IMR-90 (cell line): Measurements from ENCODE around the gene CRYBG3. TPM values are rescaled to one million over a fixed set of nuclear protein-coding genes. Genes with fewer than 3 reads are reported as not detected.

Experiments used
- ATAC-seq: fragments of 200-7000 bp; cut with Tn5 transposase; 2 replicates; pipeline ENCODE4 v1.9.1; 2020; ENCODE audit warnings: low read depth, mild to moderate bottlenecking, moderate library complexity
- BruUV-seq: library from RNA; stranded (reverse); fragments of 400-500 nt; replicated peaks from 2 replicates; lab custom pipeline; 2021; lab: Mats Ljungman, UMichigan
- CTCF ChIA-PET: fragments of 300-600 bp; formaldehyde crosslinking; extraction: SDS; loops from one replicate; lab custom pipeline; 2021; ENCODE audit warnings: antibody characterized with exemption; lab: Yijun Ruan, JAX
- POLR2A ChIA-PET: fragments of 300-600 bp; sonication (Branson Sonifier 250); formaldehyde crosslinking; loops from one replicate; lab custom pipeline; 2022; ENCODE audit warnings: antibody characterized with exemption; ENCODE audit not compliant: unreplicated experiment; lab: Charles Lee
- DNase-seq: peaks from one replicate; pipeline ENCODE4 v3.0.0; 2013
- H2AFZ ChIP-seq: replicated peaks from 2 replicates; pipeline ENCODE3; 2013; ENCODE audit warnings: low read length, mild to moderate bottlenecking; ENCODE audit not compliant: poor library complexity
- H2AK5ac ChIP-seq: 2 replicates; pipeline ENCODE4 v1.6.1; 2013; ENCODE audit warnings: low read depth, low read length, inconsistent platforms
- H2AK9ac ChIP-seq: replicated peaks from 2 replicates; pipeline ENCODE3; 2013; ENCODE audit warnings: mild to moderate bottlenecking, low read depth, low read length, moderate library complexity; ENCODE audit not compliant: poor library complexity
- H2BK120ac ChIP-seq: 2 replicates; pipeline ENCODE4 v1.6.1; 2013; ENCODE audit warnings: low read depth, low read length, inconsistent platforms
- H2BK15ac ChIP-seq: 3 replicates; pipeline ENCODE4 v1.6.1; 2013; ENCODE audit warnings: low read depth, low read length, inconsistent platforms
- H2BK20ac ChIP-seq: 2 replicates; pipeline ENCODE4 v1.6.1; 2013; ENCODE audit warnings: low read depth, mild to moderate bottlenecking, inconsistent platforms, low read length, moderate library complexity
- H2BK5ac ChIP-seq: 2 replicates; pipeline ENCODE4 v1.6.1; 2013; ENCODE audit warnings: mild to moderate bottlenecking, low read depth, low read length, inconsistent platforms; ENCODE audit not compliant: poor library complexity, severe bottlenecking
- H3K14ac ChIP-seq: replicated peaks from 2 replicates; pipeline ENCODE4 v1.6.1; 2013; ENCODE audit warnings: low read depth, low read length, inconsistent platforms
- H3K18ac ChIP-seq: 2 replicates; pipeline ENCODE4 v1.6.1; 2013; ENCODE audit warnings: low read depth, low read length, control low read depth
- H3K23ac ChIP-seq: 2 replicates; pipeline ENCODE4 v1.6.1; 2013; ENCODE audit warnings: low read depth, low read length, inconsistent platforms
- H3K27ac ChIP-seq: 2 replicates; pipeline ENCODE4 v1.5.1; 2013; ENCODE audit warnings: mild to moderate bottlenecking, control low read depth, low read length; ENCODE audit not compliant: insufficient read depth
- H3K27me3 ChIP-seq: 2 replicates; pipeline ENCODE4 v1.6.1; 2013; ENCODE audit warnings: low read length; ENCODE audit not compliant: control insufficient read depth, insufficient read depth
- H3K36me3 ChIP-seq: 2 replicates; pipeline ENCODE4 v1.6.1; 2013; ENCODE audit warnings: low read length, mixed read lengths; ENCODE audit not compliant: control insufficient read depth, insufficient read depth
- H3K4ac ChIP-seq: 2 replicates; pipeline ENCODE4 v1.6.1; 2013; ENCODE audit warnings: low read depth, low read length, inconsistent platforms
- H3K4me1 ChIP-seq: 2 replicates; pipeline ENCODE4 v1.6.1; 2013; ENCODE audit warnings: low read length, mixed read lengths; ENCODE audit not compliant: control insufficient read depth, insufficient read depth
- H3K4me2 ChIP-seq: 2 replicates; pipeline ENCODE4 v1.6.1; 2013; ENCODE audit warnings: low read depth, mild to moderate bottlenecking, control low read depth, low read length, moderate library complexity
- H3K4me3 ChIP-seq: 2 replicates; pipeline ENCODE4 v1.5.1; 2013; ENCODE audit warnings: low read depth, mild to moderate bottlenecking, control low read depth, low read length, moderate library complexity; ENCODE audit not compliant: insufficient read depth
- H3K56ac ChIP-seq: 2 replicates; pipeline ENCODE4 v1.6.1; 2013; ENCODE audit warnings: low read length, inconsistent platforms; ENCODE audit not compliant: insufficient read depth; ENCODE audit errors: extremely low read depth
- H3K79me1 ChIP-seq, 2 experiments: 2 replicates each; pipeline ENCODE4 v1.6.1; 2013; ENCODE audit warnings: low read length in 2 of 2, inconsistent platforms in 1 of 2, low read depth in 1 of 2
- H3K9ac ChIP-seq: 2 replicates; pipeline ENCODE4 v1.6.1; 2013; ENCODE audit warnings: low read depth, low read length, control low read depth
- H3K9me1 ChIP-seq: 2 replicates; pipeline ENCODE4 v1.6.1; 2013; ENCODE audit warnings: low read length, inconsistent platforms; ENCODE audit not compliant: insufficient read depth
- H3K9me3 ChIP-seq: 2 replicates; pipeline ENCODE4 v1.6.1; 2013; ENCODE audit warnings: low read length; ENCODE audit not compliant: control insufficient read depth, insufficient read depth
- H4K20me1 ChIP-seq: 2 replicates; pipeline ENCODE4 v1.6.1; 2013; ENCODE audit warnings: low read length, inconsistent platforms; ENCODE audit not compliant: insufficient read depth
- H4K5ac ChIP-seq: 2 replicates; pipeline ENCODE4 v1.6.1; 2013; ENCODE audit warnings: mild to moderate bottlenecking, low read depth, low read length, control low read depth
- H4K8ac ChIP-seq, 2 experiments: 2 replicates each; pipeline ENCODE4 v1.6.1; 2013; ENCODE audit warnings: low read depth in 2 of 2, low read length in 2 of 2, control low read depth in 1 of 2, inconsistent platforms in 1 of 2
- H4K91ac ChIP-seq: 2 replicates; pipeline ENCODE4 v1.6.1; 2013; ENCODE audit warnings: low read depth, low read length, inconsistent platforms; ENCODE audit not compliant: insufficient read depth
- CTCF ChIP-seq: conservative IDR thresholded peaks from 2 replicates; pipeline ENCODE4 v1.5.1; 2012; ENCODE audit warnings: mild to moderate bottlenecking, low read depth, low read length, improper control_type of control experiment
- MAZ ChIP-seq: IDR thresholded peaks from 2 replicates; pipeline ENCODE4 v1.6.1; 2012; ENCODE audit warnings: low read depth, mild to moderate bottlenecking, low read length, improper control_type of control experiment, moderate library complexity, borderline replicate concordance
- NFE2L2 ChIP-seq: fragments of 150-350 bp; IDR thresholded peaks from 2 replicates; pipeline ENCODE4 v1.6.1; 2016; ENCODE audit warnings: low read depth, mild to moderate bottlenecking, low read length
- RAD21 ChIP-seq: IDR thresholded peaks from 2 replicates; pipeline ENCODE4 v1.6.1; 2012; ENCODE audit warnings: low read length, improper control_type of control experiment
- RCOR1 ChIP-seq: IDR thresholded peaks from 2 replicates; pipeline ENCODE4 v1.6.1; 2012; ENCODE audit warnings: mild to moderate bottlenecking, low read length, improper control_type of control experiment; ENCODE audit not compliant: insufficient replicate concordance
- SMC3 ChIP-seq: fragments of 150-350 bp; IDR thresholded peaks from 2 replicates; pipeline ENCODE4 v1.6.1; 2016; ENCODE audit warnings: low read depth, mild to moderate bottlenecking, antibody characterized with exemption, low read length, moderate library complexity
- USF2 ChIP-seq: fragments of 150-350 bp; IDR thresholded peaks from 2 replicates; pipeline ENCODE4 v1.6.1; 2017; ENCODE audit warnings: mild to moderate bottlenecking, antibody characterized with exemption, low read length, low read depth
- WGBS, 2 experiments: methylation state at CpG; one replicate each; pipeline versions ENCODE4 v1.1.5 to v1.1.7; 2013; ENCODE audit warnings: missing lambda C conversion rate in 2 of 2; ENCODE audit not compliant: insufficient read length in 1 of 2; ENCODE audit errors: extremely low coverage in 2 of 2; 5-methylcytosine and 5-hydroxymethylcytosine counted together
- dilution Hi-C: fragments of 300-500 bp; cut with HindIII; formaldehyde crosslinking; loops from one replicate; pipeline ENCODE4 v1.14.3; 2018; ENCODE audit warnings: low sequenced_read_pairs; ENCODE audit not compliant: unreplicated experiment
- in situ Hi-C: fragments of 300-500 bp; cut with MboI; formaldehyde crosslinking; loops from 3 replicates; pipeline ENCODE4 v1.14.3; 2019; ENCODE audit warnings: low sequenced_read_pairs, inconsistent platforms, mixed read lengths
- intact Hi-C: fragments of 100-400 bp; cut with micrococcal nuclease; formaldehyde crosslinking; loops from 2 replicates; pipeline ENCODE4 v1.10.0; 2022
- polyA plus RNA-seq, 3 experiments: library from polyadenylated mRNA; depleted of rRNA; stranded (reverse); fragments of >200 nt; gene quantifications; 2 replicates each; pipeline ENCODE4 v1.2.3, GENCODE V29; 2012; ENCODE audit warnings: low replicate concordance in 1 of 3
- total RNA-seq: library from RNA; depleted of rRNA; stranded (reverse); fragments of >200 nt; gene quantifications from 2 replicates; pipeline ENCODE4 v1.2.3, GENCODE V29; 2012

CRYBG3 gene
- total and polyA plus RNA-seq, 2 of the 4 experiments (the other 2 are of a cell fraction), result 4.9 to 26.2 TPM

GRCh38 chr3:97959872-97960271, 138.1 kb downstream of the CRYBG3 start:
- no peak overlapping the region for H2BK15ac ChIP-seq

More at GRCh38 chr3:97959872-97960271, 138.1 kb downstream of the CRYBG3 start:
- CTCF ChIA-PET, result no interaction called here
- DNase-seq (no peak), ATAC-seq (no peak)
- Histone ChIP-seq H3K18ac (no peak overlapping the region), H3K56ac (no peak overlapping the region), H4K20me1 (no peaks in the 10 kb centered on the region), H3K27ac (no peak overlapping the region), H2BK120ac (no peak overlapping the region), H4K8ac (no peak overlapping the region), H3K36me3 (peaks cover 9% of the 10 kb centered on the region), H2AFZ (no peak overlapping the region), H3K79me1 (peaks cover 2 to 17% of the 10 kb centered on the region in 2 experiments; a peak in 2 of 4 replicates), H3K4me3 (no peak overlapping the region), H3K27me3 (no peaks in the 10 kb centered on the region), H4K91ac (no peak overlapping the region), H4K5ac (no peak overlapping the region), H3K9me1 (peaks cover 9% of the 10 kb centered on the region; the same call in 1 of the 2 replicates), H3K4me1 (peaks cover 9% of the 10 kb centered on the region), H2BK5ac (no peak overlapping the region), H2BK20ac (no peak overlapping the region), H2AK9ac (no peak overlapping the region), H2AK5ac (no peak overlapping the region; the same call in 1 of the 2 replicates), H3K9ac (no peak overlapping the region), H3K4me2 (no peak overlapping the region), H3K14ac (no peak overlapping the region), H3K9me3 (no peaks in the 10 kb centered on the region), H3K23ac (no peak overlapping the region), H3K4ac (no peak overlapping the region)
- in situ Hi-C loops (no loop called here), dilution Hi-C loops (no loop called here), intact Hi-C loops (no loop called here)
- TF ChIP-seq MAZ, result no peak
- TF ChIP-seq SMC3, result no peak
- no peak for TF ChIP-seq CTCF
- no peak for TF ChIP-seq RCOR1
- no peak for TF ChIP-seq RAD21
- TF ChIP-seq USF2, result no peak
- TF ChIP-seq NFE2L2, result no peak
- BruUV-seq, result no TSS peak
- no CpG with 5 or more reads among the region's 5 CpGs for WGBS, 2 experiments
- POLR2A ChIA-PET, result no interaction called here
